ENCODE measurements around the gene IL12B.
"Not testable (repeated sequence)": the region's sequence is repeated elsewhere in the genome, so short reads cannot be mapped to it uniquely, and the experiment has no call there.

The IL12B gene

DNA sequence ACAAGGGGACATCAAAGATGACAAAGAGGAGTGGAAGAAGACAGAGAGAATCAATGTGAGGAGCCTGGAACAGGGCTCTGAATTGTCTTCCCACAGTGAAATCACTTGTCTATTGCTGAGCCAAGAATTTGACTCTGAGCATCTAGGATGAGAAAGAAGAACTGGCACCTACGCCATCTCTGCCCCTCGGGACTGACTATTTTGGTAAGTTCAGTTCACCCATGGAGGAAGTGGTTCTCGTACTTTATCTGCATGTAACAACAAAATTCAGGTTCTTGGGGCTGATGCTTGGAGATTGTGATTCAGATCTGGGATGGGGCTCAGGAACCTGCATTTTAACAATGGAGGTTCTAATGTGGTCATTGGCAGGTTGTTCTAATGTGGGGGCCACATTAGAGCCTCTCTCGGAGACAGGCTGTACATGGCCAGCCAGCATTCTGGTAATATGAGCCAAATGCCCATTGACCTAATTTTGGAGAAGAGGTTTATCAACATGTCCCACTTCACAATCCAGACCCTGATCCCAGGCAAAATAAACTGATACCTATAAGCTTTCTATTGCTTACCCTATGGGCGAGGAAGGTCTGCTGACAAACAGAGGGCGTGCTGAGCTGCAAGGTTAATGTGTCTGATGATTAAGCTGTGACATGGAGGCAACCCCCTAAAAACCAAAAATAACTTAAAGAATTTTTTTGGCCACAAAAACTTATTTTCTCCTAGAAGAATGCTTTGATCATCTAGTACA is 2.7 kb upstream of the IL12B start:
- no peak for DNase-seq

DNA sequence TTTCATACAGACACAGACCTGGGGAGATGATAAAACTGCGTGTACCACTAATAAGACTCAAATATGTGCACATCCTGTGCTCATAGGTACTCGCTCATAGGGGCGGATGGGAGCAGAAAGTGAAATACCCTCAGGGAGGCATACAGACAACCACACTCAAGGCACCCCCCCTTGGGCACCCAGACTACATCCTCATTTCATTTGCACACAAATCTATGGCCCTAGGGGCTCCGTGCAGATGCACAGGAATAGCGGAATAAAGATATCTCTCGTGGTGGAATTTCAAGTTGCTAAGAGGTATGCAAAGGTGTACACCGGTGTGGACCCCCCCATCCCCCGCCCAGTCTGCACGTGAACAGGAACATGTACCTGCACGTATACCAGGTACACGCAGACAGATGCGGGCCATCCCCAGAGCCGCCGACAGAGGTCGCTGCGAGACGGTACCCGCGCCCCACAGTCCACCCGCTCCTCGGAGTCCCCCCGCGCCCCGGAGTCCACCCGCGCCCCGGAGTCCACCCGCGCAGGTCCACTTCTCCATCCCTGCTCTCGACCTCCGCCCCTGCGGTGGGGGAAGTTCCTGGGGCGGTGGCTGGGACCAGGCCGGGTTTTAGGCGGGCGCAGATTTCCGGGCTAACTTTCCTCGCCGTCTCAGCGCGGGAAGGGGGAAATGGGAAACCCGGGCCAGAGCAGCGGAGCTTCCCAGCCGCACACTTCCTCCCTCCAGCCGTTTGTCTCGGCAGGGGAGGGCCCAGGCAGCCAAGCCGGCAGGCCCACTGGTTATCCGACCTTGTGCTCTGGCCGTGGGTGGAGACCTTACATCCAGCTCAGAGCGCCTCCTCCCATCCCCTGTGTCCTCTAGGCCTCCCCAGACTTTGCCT is 1.0 kb upstream of the IL12B start:
- DNase-seq, result peak; percentile 92

DNA sequence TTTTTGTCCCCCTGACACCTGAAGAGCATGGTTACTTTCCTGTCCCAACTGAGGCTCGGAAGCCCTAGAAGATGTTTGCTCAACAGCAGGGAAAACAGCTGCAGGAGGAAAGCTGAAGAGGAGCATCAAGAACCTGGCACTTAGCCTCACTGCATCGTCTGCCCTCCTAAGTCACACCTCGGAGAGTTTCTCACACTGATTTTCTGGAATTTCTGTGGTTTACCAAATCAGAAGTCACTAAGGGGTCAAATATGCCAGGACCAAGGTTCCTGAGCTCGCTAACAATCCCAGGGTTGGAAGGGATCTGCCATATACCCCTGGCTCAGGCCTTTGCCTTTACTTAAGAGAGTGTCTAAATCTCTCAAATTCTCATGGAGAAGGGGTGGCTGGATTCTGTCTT is 5.3 kb downstream of the IL12B start:
- no peak for DNase-seq

DNA sequence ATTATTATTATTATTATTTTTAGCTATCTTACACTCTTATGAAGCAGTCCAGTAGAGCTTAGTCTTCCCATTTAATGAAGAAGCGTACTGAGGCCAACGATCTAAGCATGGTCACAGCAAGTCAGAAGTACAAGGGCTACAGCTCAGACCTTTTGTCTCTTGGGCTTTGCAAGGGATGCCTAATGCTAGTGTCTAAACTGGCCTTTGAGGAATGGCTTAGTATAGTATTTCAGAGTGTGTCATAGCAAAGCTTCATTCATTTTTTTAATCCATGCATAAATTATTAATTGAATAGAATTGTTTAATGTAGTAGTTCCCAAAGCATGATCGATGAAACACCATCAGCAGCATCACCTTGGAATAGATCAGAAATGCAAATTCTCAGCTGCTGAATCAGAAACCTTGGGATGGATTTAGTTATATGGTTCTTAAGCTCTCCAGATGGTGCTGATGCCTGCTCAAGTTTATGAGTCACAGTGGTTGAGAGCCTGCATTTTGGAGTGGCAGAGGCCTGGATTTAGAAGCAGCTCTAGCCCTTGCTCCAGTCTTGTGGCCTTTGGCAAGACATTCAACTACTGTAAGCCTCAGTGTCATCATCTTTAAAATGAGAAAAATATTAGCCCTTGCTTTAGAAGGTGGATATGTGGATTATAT is 6.1 kb downstream of the IL12B start:
- no peak for DNase-seq

DNA sequence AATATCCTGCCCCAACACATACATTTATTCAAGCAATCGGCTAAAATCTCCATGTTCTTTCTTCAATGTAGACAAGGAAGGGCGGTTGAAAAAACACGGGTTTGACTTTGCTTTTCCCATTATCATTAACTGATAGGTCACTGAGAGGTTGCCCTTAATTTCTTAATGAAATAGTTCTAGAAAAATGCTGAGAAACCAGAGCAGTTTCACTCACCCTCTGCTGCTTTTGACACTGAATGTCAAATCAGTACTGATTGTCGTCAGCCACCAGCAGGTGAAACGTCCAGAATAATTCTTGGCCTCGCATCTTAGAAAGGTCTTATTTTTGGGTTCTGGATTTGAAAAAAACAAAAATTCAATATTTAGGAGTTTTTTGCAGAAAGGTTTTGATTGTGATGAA is 8.1 kb downstream of the IL12B start:
- DNase-seq, result no peak

DNA sequence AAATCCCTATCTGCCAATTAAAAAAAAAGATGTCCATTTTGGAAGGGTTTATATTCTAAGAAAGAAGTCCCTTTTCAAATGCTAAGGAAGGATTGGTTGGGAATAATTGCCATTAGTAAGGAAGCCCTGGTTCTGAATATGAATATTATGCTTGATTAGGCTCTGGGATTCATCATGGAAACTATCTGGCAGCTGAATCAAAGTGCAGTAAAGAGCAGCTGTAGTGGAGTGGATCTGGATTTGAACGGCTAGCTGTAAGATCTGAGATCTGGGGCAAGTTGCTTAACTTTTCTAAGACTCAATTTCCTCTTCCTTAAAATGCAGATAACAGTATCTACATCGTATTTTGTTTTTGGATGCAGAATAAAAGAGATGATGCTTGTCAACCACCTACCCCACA is 10.5 kb downstream of the IL12B start:
- DNase-seq, result no peak

DNA sequence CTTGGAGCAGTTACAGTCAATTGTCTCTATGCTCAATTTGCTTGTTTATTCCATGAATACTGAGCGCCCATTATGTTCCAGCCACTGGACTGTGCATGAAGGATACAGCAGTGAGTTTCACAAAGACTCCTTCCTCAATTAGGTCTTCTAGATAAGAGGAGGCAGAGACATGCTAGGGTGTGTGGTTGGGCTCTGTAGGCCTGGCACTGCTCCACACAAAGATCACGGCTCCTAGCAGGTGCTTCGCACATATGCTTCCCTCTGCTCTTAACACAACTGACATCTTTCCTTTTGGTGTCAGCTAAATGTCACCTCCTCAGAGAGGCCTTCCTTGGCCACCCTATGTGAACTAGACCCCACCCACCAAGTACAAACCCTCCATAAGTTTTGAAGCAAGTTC is 10.9 kb downstream of the IL12B start:
- DNase-seq, result no peak

DNA sequence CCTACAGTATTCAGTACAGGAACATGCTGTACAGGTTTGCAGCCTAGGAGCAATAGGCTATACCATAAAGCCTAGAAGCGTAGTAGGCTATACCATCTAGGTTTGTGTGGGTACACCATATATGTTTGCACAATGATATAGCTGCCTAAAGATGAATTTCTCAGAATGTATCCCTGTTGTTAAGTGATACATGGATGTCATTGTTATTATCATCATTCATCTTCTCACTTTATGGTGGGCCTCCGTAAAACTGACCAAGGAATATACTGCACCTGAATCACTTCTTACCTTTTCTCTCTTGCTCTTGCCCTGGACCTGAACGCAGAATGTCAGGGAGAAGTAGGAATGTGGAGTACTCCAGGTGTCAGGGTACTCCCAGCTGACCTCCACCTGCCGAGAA is 11.8 kb downstream of the IL12B start:
- DNase-seq, result no peak

DNA sequence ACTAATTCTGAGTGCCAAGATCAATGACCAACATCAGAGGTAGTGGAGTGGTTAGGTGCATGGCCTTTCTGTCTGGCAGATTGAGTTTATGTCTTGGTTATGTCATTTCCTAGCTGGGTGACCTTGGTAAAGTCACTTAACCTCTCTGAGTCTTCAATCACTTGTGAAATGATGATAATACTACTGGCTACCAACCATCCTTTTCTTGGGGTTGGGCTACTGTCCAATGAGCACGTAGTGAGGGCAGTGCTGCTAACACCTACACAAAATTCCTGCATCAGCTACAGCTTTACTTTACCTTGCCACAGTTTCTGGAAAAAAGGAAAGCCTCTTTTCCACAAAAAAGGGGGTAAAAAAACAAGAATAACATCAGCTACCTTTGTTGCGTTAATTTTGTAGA is 12.4 kb downstream of the IL12B start:
- no peak for DNase-seq

DNA sequence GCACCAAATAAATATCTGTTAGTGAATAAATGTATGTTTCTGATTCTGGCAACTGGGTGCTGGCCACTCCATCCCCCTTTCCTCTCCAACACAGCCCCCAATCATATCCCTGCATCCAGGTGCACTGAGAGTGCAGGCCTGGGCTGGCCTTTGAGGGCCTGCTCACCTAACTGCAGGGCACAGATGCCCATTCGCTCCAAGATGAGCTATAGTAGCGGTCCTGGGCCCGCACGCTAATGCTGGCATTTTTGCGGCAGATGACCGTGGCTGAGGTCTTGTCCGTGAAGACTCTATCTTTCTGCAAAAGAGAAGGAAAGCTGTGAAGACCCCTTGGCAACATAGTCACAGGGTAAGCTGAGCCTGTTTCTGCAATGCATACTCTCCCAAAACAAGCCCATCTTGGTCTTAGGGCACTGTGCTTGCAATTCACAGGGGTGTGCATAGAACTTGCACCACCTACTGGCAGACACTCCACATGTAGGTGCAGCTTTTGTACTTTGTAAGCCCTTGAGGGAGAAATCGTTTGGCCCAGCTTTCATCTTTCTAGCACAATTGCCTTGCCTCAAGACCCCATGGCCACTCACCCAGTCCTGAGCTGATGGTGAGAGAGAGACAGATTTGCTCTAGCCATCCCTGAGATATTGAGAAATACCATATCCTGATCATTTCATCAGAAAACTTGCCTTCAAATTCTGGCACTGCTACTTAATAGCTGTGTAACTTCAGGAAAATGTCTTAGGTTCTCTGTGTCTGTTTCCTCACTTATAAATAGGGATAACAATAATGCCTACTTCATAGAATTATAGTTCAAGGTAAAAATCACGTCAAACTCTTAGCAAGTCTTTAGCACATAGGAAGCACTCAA is 13.5 kb downstream of the IL12B start:
- DNase-seq, result peak; percentile 78

DNA sequence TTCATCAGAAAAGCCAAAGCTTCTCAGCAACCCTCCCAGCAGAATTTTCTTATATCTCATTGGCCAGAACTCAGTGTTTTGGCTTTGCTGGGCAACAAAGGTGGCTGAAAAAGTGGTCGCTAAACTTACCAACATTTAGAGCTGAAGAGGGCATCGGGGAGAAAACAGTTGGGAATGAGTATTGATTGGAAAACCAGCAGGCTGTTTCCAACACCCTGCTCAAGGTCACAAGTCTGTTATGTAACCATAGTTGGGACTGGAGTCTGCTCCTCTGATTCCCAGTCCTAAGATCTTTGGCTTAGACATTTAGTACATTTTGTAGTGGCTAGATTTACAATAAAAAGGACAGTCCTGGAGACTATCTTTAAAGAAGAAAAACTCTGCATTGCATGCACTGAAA is 17.1 kb downstream of the IL12B start:
- no peak for DNase-seq

DNA sequence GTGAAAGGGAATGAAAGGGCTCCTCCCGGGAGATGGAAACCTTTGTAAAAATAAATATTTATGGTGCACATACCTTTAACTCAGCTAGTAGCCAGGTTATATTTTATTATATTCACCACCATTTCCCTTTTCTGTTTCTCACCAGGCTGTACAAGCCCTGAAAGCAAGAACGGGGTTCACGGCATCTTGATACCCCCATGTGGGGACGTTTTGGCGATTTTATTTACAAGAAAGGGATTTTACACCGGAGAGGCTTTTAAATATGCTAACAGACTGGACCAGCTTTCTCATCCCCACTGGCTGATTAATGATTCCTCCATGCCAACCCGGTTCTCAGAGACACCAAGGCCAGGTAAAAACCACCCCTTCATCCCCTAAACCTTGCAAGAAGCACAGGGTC is 19.2 kb downstream of the IL12B start:
- no peak for DNase-seq

DNA sequence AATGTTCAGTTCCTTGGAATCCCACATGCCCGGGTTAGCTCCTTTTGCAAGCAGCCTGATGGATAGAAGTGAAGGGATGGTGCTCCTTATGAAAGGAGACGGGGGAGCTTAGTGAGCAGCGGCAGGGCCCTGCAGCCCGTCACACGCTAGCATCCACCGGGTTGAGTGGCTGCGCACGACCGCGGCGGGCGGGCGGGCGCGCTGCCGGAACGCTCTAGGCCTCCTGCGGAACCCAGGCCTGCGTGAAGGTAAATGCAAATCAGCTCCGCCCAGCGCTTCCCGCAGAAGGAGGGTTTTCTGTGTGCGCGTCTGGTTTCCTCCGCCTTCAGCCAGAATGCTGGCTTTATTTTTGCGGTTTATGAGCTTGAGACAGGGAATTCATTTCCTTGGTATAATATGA is 19.8 kb downstream of the IL12B start:
- DNase-seq, result peak; percentile 69

DNA sequence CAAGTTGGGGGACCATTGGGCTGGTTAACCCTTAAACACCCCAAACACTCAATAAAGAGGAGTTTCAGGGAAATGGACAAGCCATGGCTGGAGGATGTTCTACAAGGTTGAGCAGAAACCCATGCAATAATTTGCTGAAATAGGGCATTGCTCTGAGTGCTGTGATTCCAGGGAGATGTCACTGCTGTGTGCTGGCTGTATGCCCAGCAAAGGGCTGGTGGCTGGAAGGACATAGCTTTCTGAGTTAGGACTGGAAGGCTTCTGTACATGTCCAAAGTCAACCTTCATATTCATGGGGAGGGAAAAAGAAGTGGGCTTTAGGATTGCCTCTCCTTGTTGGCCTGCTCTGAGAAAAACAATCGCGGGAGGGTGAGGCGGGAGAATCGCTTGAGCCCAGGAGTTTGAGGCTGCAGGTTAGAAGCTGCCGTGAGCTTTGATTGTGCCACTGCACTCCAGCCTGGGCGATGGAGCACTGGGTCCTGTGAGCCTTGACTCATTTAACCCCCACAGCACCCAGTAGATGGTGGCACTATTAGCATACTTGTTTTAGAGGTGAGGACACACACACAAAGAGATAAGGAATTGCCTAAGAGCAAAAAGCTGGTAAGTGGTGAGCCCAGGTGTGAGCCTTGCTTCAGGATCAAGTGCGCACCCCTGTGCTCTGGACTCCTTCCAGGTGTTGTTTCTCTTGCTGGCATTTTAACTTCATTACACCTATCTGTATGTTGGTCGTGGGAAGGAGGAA is 20.4 kb downstream of the IL12B start:
- no peak for DNase-seq

DNA sequence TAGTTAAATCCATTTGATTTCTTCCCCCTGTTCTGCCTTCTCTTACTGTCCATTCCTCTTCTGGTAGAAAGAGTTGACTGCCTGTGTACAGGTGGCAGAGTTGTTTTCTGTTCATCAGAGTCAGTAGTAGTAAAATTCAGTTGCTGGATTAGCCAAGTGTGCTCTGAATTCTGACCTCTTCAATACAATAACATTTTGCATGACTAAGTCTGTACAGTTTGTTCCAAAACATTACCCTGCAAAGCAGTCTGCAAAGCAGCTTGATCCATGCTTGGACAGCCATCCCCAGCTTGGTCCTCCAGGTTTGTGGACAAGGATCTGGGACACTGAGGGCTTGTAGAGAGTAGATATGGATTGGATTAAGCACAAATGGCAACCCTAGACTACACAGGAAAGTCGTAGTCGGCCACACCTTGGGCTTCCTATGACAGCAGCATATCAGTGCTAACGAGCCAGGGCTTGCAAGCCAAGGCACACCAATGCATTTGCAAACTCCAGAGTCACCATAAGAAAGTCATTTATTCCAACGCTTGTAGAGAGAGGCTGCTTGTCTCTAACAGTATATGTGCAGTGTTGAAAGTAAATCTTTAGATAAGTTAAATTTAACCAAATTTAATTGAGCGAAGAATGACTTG is 25.2 kb downstream of the IL12B start:
- DNase-seq, result no peak

DNA sequence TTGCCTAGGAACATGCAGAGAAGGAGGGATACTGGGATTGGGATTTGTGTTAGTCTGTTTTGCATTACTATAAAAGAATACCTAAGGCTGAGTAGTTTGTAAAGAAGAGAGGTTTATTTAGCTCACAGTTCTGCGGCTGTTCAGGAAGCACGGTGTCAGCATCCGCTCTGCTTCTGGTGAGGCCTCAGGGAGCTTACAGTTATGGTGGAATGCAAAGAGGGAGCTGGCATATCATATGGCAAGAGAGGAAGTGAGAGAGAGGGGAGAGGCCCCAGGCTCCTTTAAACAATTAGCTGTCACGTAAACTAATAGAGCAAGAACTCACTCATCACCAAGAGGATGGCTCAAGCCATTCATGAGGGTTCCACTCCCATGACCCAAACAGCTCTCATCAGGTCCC is 27.0 kb downstream of the IL12B start:
- no peak for DNase-seq

DNA sequence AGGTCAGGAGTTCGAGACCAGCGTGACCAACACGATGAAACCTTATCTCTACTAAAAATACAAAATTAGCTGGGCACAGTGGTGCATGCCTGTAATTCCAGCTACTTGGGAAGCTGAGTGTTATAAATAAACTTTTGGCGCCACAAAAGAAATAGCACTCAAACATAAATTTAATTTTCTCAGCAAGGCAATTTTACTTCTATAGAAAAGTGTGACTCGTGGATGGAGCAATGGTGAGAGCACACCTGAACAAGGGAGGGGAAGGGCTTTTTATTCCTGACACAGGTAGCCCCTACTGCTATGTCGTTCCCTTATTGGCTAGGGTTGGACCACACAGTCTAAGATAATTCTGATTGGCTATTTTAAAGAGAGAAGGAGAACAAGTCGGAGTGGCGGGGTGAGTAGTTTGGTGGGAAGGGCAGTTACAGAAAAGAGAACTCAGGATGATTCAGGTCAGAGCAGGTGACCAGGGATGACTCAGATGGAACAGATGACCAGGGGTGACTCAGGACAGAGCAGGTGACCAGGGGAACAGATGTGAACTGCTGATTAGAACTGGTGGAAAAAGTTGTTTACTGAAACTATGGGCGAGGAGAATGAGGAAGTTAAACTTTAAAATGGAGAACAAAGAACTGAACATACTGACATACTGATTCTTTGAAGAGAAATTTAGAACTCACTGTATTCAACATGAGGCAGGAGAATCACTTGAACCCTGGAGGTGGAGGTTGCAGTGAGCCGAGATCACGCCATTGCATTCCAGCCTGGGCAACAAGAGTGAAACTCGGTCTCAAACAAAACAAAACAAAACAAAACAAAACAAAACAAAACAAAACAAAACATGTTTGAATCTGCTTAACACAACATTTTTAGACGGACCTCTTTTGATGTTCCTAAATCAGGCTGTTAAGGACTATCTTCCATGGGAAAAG is 28.1 kb downstream of the IL12B start:
- not testable (repeated sequence) for DNase-seq

DNA sequence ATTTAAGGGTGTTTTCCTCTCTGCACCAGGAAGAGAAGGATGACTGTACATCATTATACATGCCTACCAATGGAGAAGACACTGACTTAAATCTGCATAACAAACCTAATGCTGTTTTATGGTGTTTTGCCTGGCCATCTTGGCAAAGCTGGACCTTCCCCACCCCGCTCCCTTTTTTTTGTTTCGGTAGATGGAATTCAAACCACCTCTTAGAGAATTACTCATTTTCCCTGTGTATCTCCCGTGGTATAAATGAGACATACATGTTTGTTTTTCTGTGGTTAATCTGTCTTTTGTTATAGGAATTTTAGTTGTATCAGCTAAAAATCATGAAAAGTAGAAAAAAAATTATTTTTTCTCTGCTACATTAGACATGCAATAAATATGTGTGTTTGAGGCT is 28.8 kb downstream of the IL12B start:
- DNase-seq, result no peak

DNA sequence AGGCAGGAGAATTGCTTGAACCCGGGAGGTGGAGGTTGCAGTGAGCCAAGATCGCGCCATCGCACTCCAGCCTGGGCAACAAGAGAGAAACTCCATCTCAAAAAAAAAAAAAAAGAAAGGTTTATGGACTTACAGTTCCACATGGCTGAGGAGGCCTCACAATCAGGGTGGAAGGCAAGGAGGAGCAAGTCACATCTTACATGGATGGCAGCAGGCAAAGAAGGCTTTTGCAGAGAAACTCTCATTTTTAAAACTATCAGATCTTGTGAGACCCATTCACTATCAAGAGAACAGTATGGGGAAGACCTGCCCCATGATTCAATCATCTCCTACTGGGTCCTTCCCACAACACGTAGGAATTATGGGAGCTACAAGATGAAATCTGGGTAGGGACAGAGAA is 33.0 kb downstream of the IL12B start:
- DNase-seq, result not testable (repeated sequence)

DNA sequence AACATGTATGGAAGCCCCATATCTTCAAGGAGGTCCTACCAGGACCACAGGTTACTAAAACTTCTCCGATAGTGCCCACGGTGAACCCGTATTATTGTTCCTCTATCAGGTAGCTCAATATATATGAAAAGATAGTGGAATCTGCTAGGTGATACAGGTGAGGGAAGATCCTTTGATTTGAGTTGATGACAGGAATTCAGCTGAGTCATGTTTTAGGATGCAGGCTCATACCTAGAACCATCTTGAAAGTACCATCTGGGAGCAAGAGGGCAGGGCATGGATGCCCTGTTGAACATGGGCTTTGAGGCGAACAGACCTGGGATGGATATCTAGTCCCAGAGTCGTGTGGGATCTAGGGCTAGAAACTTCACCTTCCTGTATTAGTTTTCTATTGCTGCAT is 35.4 kb downstream of the IL12B start:
- DNase-seq, result no peak

All from activated effector memory CD4-positive, alpha-beta T cell treated with anti-CD3 and anti-CD28 coated beads, Interleukin-2, amount 50 U/mL, for 16 hours (primary cell).